Right renal cortex interstitium (tissue), 3 donors: ENCODE data around the gene TRIM17. TPM values are rescaled to one million over a fixed set of nuclear protein-coding genes. Genes with fewer than 3 reads are reported as not detected.

Experiments used
- DNase-seq, 3 donors: peaks; one replicate each; pipeline ENCODE4 v3.0.0-alpha.2; 2013; ENCODE audit warnings: low read depth in 3 of 3, low spot score in 2 of 3
- polyA plus RNA-seq, 3 donors: library from polyadenylated mRNA; unstranded; fragments of 120-200 nt; gene quantifications; one replicate each; pipeline ENCODE4 v1.2.1, GENCODE V29; 2013; ENCODE audit not compliant: insufficient read length in 3 of 3

TRIM17 gene
- polyA plus RNA-seq = 1 to 10 TPM; 5.0 to 6.6 (median 5.9) TPM

- DNase-seq = no peak
These were observed at the start of gene TRIM17 for GRCh38 chr1:228416217-228416933. Gene TRIM17 (minus strand): TSS chr1:228416861. CDS start chr1:228415072, 1,789 bp downstream.

GRCh38 chr1:228465571-228466146, 49.0 kb upstream of the TRIM17 start:
- no peak for DNase-seq

GRCh38 chr1:228465141-228465540, 48.5 kb upstream of the TRIM17 start:
- no peak for DNase-seq

GRCh38 chr1:228464487-228464983, 47.9 kb upstream of the TRIM17 start:
- DNase-seq = peak in 2 of 3 donors; percentile 68 to 81

GRCh38 chr1:228463559-228464455, 47.1 kb upstream of the TRIM17 start:
- DNase-seq = no peak

GRCh38 chr1:228463009-228463558, 46.4 kb upstream of the TRIM17 start:
- no peak for DNase-seq

GRCh38 chr1:228462560-228462959, 45.9 kb upstream of the TRIM17 start:
- no peak for DNase-seq

GRCh38 chr1:228460821-228461220, 44.2 kb upstream of the TRIM17 start:
- DNase-seq = no peak

- peak in 1 of 3 donors; percentile 60 for DNase-seq
These were observed 42.7 kb upstream of the TRIM17 start for GRCh38 chr1:228459091-228459993.

- DNase-seq = peak; percentile 97 to 99 (median 97)
These were observed 40.9 kb upstream of the TRIM17 start for GRCh38 chr1:228457396-228458176.

- no peak for DNase-seq
These were observed 40.3 kb upstream of the TRIM17 start for GRCh38 chr1:228457017-228457395.

- no peak for DNase-seq
These were observed 39.8 kb upstream of the TRIM17 start for GRCh38 chr1:228456252-228457016.

GRCh38 chr1:228455715-228456114, 39.1 kb upstream of the TRIM17 start:
- no peak for DNase-seq

- no peak for DNase-seq
These were observed 37.6 kb upstream of the TRIM17 start for GRCh38 chr1:228454238-228454637.

GRCh38 chr1:228453614-228454013, 37.0 kb upstream of the TRIM17 start:
- no peak for DNase-seq

GRCh38 chr1:228453022-228453560, 36.4 kb upstream of the TRIM17 start:
- DNase-seq = no peak

- DNase-seq = no peak
These were observed 35.7 kb upstream of the TRIM17 start for GRCh38 chr1:228452194-228453021.
